ENCODE results near the gene DYSF.

DNA sequence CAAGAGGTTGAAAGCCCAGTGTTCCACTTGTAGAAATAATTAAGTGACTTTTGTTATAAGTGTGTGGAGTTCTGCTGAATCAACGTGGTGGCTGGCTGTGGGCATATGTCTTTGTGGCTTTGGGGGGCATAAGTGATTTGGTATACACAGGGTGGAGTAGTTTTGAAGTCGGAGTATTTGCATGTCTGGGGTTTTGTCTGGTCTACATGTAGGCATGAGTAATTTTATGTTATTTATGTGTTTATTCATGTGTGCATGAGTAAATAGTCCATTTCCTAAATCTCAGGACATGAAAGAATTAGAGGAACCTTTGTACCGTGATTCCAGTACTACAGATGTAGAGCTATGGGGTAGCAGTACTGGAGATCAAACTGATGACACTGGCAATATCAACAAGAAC, 179.7 kb downstream of the DYSF start:
- TF ChIP-seq ZNF555 (tag by site-specific recombination; conservative IDR thresholded peaks at IDR 0.05) (no peak), ZNF654 (tag by site-specific recombination; IDR thresholded peaks at IDR 0.05; ENCODE audit: low read depth) (no peak), RBAK (tag by site-specific recombination; IDR thresholded peaks at IDR 0.05) (no peak), ZNF768 (tag by site-specific recombination; IDR thresholded peaks at IDR 0.05) (no peak), ZNF514 (tag by site-specific recombination; IDR thresholded peaks at IDR 0.05) (no peak), ZNF549 (tag by site-specific recombination; IDR thresholded peaks at IDR 0.05) (no peak), YY1 (tag by site-specific recombination; IDR thresholded peaks at IDR 0.05) (no peak), WT1 (tag by site-specific recombination; IDR thresholded peaks at IDR 0.05) (no peak), BCL11A (tag by site-specific recombination; IDR thresholded peaks at IDR 0.05; ENCODE audit: low read depth) (no peak), ZNF645 (tag by site-specific recombination; IDR thresholded peaks at IDR 0.05) (no peak), YY2 (tag by site-specific recombination; IDR thresholded peaks at IDR 0.05) (no peak)
- TF ChIP-seq, protein P1, sequence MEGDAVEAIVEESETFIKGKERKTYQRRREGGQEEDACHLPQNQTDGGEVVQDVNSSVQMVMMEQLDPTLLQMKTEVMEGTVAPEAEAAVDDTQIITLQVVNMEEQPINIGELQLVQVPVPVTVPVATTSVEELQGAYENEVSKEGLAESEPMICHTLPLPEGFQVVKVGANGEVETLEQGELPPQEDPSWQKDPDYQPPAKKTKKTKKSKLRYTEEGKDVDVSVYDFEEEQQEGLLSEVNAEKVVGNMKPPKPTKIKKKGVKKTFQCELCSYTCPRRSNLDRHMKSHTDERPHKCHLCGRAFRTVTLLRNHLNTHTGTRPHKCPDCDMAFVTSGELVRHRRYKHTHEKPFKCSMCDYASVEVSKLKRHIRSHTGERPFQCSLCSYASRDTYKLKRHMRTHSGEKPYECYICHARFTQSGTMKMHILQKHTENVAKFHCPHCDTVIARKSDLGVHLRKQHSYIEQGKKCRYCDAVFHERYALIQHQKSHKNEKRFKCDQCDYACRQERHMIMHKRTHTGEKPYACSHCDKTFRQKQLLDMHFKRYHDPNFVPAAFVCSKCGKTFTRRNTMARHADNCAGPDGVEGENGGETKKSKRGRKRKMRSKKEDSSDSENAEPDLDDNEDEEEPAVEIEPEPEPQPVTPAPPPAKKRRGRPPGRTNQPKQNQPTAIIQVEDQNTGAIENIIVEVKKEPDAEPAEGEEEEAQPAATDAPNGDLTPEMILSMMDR (tag by site-specific recombination; IDR thresholded peaks at IDR 0.05): no peak
- TF ChIP-seq, protein P2, sequence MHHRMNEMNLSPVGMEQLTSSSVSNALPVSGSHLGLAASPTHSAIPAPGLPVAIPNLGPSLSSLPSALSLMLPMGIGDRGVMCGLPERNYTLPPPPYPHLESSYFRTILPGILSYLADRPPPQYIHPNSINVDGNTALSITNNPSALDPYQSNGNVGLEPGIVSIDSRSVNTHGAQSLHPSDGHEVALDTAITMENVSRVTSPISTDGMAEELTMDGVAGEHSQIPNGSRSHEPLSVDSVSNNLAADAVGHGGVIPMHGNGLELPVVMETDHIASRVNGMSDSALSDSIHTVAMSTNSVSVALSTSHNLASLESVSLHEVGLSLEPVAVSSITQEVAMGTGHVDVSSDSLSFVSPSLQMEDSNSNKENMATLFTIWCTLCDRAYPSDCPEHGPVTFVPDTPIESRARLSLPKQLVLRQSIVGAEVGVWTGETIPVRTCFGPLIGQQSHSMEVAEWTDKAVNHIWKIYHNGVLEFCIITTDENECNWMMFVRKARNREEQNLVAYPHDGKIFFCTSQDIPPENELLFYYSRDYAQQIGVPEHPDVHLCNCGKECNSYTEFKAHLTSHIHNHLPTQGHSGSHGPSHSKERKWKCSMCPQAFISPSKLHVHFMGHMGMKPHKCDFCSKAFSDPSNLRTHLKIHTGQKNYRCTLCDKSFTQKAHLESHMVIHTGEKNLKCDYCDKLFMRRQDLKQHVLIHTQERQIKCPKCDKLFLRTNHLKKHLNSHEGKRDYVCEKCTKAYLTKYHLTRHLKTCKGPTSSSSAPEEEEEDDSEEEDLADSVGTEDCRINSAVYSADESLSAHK (tag by site-specific recombination; IDR thresholded peaks at IDR 0.05): no peak

All from HEK293 (cell line).